DOHH2 (cell line): ENCODE measurements around the gene GINS2.

ENCODE experiments used
- H3F3A ChIP-seq: fragments of 200-600 bp; sonication (generic), shearing (Covaris generic); 2 replicates; pipeline ENCODE4 v1.6.0; 2016; ENCODE audit warnings: antibody characterized with exemption, mild to moderate bottlenecking; ENCODE audit not compliant: control insufficient read depth, insufficient read depth
- H3K27ac ChIP-seq: fragments of 200-600 bp; sonication (generic); 2 replicates; pipeline ENCODE4 v1.5.1; 2014; ENCODE audit warnings: low read depth, mild to moderate bottlenecking, low read length, moderate library complexity
- H3K27me3 ChIP-seq: fragments of 200-600 bp; sonication (generic); 2 replicates; pipeline ENCODE4 v1.6.1; 2014; ENCODE audit warnings: mild to moderate bottlenecking, low read length, mixed read lengths; ENCODE audit not compliant: control insufficient read depth
- H3K36me3 ChIP-seq: fragments of 200-600 bp; sonication (generic); 2 replicates; pipeline ENCODE4 v1.6.1; 2014; ENCODE audit warnings: mild to moderate bottlenecking, low read length, moderate library complexity, mixed read lengths; ENCODE audit not compliant: control insufficient read depth
- H3K4me1 ChIP-seq: fragments of 200-600 bp; sonication (generic); 2 replicates; pipeline ENCODE4 v1.6.1; 2014; ENCODE audit warnings: mild to moderate bottlenecking, low read length, mixed read lengths; ENCODE audit not compliant: control insufficient read depth
- H3K4me2 ChIP-seq: fragments of 200-600 bp; sonication (generic); 2 replicates; pipeline ENCODE4 v1.6.0; 2014; ENCODE audit warnings: mild to moderate bottlenecking, low read length, moderate library complexity
- H3K4me3 ChIP-seq: fragments of 200-600 bp; sonication (generic); 2 replicates; pipeline ENCODE4 v1.5.1; 2014; ENCODE audit warnings: mild to moderate bottlenecking, low read length, mixed read lengths
- H3K79me2 ChIP-seq: fragments of 200-600 bp; sonication (generic); 2 replicates; pipeline ENCODE4 v1.6.1; 2014; ENCODE audit warnings: mild to moderate bottlenecking, low read length, mixed read lengths; ENCODE audit not compliant: control insufficient read depth
- H3K9me2 ChIP-seq: fragments of 200-600 bp; sonication (generic); replicated peaks from 2 replicates; pipeline ENCODE4 v1.6.1; 2014; ENCODE audit warnings: mild to moderate bottlenecking, low read length, mixed read lengths; ENCODE audit not compliant: control insufficient read depth
- H3K9me3 ChIP-seq: fragments of 200-600 bp; sonication (generic); 2 replicates; pipeline ENCODE4 v1.6.1; 2014; ENCODE audit warnings: antibody characterized with exemption, low read length, mixed read lengths; ENCODE audit not compliant: control insufficient read depth, insufficient read depth
- H4K20me1 ChIP-seq: fragments of 200-600 bp; sonication (generic); 2 replicates; pipeline ENCODE4 v1.6.0; 2014; ENCODE audit warnings: low read depth, mild to moderate bottlenecking, antibody characterized with exemption, low read length, moderate library complexity; ENCODE audit not compliant: control insufficient read depth, insufficient read depth
- EZH2phosphoT487 ChIP-seq: fragments of 200-600 bp; sonication (generic); IDR thresholded peaks from 2 replicates; pipeline ENCODE4 v1.6.1; 2017; ENCODE audit warnings: borderline replicate concordance, mild to moderate bottlenecking, antibody characterized with exemption, low read length, moderate library complexity, mixed read lengths
- TF ChIP-seq, protein P1 (sequence below): fragments of 200-600 bp; sonication (generic); IDR thresholded peaks from one replicate; pipeline ENCODE4 v1.5.1; 2014; ENCODE audit warnings: antibody characterized with exemption, mild to moderate bottlenecking, low read depth, low read length; ENCODE audit not compliant: poor library complexity, severe bottlenecking

Gene GINS2

DNA sequence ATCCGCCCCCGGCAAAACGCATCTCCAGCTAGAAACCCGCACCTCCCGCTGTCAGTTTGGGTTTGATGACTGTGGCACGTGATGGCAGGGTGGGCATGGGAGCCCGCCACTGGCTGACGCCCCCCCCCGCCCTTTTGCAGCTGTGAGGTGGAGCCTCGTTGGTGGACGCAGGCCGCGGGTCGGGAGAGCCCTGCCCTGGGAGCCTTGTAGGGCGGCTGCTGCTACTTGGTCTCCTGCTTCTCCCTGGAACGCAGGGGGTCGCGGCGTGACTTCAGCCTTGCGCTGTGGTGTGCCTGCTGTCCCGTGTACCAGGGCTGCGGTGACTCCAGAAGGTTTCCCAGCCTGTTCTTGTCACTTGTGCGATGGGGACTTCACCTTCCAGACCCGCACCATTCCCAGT lies 47.4 kb downstream of the GINS2 start:
- Histone ChIP-seq H3K27me3 (no peaks in the 10 kb centered on the region), H4K20me1 (0 out of 2 replicates have a peak, but pooled peaks cover under 1% of the 10 kb centered on the region), H3K9me2 (no peaks in the 10 kb centered on the region), H3K36me3 (no peaks in the 10 kb centered on the region), H3K27ac (no peak overlapping the region), H3K4me3 (no peak overlapping the region), H3K9me3 (no peaks in the 10 kb centered on the region), H3F3A (no peaks in the 10 kb centered on the region), H3K79me2 (peaks cover 37% of the 10 kb centered on the region), H3K4me2 (no peak overlapping the region), H3K4me1 (no peaks in the 10 kb centered on the region)
- no peak for TF ChIP-seq EZH2phosphoT487
- TF ChIP-seq, protein P1, sequence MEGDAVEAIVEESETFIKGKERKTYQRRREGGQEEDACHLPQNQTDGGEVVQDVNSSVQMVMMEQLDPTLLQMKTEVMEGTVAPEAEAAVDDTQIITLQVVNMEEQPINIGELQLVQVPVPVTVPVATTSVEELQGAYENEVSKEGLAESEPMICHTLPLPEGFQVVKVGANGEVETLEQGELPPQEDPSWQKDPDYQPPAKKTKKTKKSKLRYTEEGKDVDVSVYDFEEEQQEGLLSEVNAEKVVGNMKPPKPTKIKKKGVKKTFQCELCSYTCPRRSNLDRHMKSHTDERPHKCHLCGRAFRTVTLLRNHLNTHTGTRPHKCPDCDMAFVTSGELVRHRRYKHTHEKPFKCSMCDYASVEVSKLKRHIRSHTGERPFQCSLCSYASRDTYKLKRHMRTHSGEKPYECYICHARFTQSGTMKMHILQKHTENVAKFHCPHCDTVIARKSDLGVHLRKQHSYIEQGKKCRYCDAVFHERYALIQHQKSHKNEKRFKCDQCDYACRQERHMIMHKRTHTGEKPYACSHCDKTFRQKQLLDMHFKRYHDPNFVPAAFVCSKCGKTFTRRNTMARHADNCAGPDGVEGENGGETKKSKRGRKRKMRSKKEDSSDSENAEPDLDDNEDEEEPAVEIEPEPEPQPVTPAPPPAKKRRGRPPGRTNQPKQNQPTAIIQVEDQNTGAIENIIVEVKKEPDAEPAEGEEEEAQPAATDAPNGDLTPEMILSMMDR: no peak

DNA sequence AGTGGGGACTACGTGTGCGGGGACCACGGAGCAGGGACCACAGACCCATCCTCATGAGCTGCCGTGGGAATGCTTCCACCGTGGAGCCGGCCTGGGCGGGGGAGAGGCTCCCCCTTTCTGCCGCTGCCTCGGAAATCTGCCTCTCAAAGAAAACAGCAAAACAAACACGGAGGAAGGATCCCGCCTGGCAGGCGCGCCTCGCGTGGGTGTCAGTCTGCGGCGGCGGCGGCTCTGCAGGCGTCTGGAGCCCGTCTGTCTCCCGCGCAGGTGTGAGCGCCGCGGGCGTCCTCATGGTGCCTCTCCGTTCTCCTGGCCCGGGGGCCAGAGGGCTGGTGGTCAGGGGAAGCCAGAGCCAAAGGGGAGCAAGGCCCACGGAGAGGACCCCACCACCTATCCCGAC lies 48.2 kb downstream of the GINS2 start:
- no peaks in the 10 kb centered on the region for H4K20me1 ChIP-seq
- no peaks in the 10 kb centered on the region for H3K36me3 ChIP-seq
- no peaks in the 10 kb centered on the region for H3K4me1 ChIP-seq
- H3K4me3 ChIP-seq: no peak overlapping the region
- H3K27ac ChIP-seq: no peak overlapping the region
- H3F3A ChIP-seq: no peaks in the 10 kb centered on the region
- peaks cover 42% of the 10 kb centered on the region for H3K79me2 ChIP-seq
- no peaks in the 10 kb centered on the region for H3K9me2 ChIP-seq
- H3K4me2 ChIP-seq: no peak overlapping the region
- H3K27me3 ChIP-seq: no peaks in the 10 kb centered on the region
- H3K9me3 ChIP-seq: no peaks in the 10 kb centered on the region
- TF ChIP-seq EZH2phosphoT487: no peak

DNA sequence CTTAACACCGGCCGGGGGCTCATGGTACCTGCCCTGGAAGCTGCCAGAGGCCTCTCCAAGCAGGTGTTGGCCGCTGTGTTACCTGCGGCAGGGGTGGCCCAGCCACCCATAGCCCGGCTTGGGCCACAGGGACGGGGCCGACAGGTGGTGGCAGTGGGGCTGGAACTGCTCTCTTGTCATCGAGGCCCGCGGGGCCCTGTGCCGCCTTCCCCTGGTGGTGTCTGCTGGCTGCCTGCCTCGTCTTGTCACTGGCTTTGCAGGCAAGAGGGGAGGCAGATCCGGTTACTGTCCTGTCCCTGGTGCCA lies 48.5 kb downstream of the GINS2 start:
- H3K79me2 ChIP-seq: peaks cover 46% of the 10 kb centered on the region
- no peaks in the 10 kb centered on the region for H3K27me3 ChIP-seq
- no peaks in the 10 kb centered on the region for H3K9me3 ChIP-seq
- H3K4me3 ChIP-seq: no peak overlapping the region
- no peaks in the 10 kb centered on the region for H3K4me1 ChIP-seq
- no peaks in the 10 kb centered on the region for H3K9me2 ChIP-seq
- no peaks in the 10 kb centered on the region for H3K36me3 ChIP-seq
- no peak overlapping the region for H3K4me2 ChIP-seq
- H4K20me1 ChIP-seq: no peaks in the 10 kb centered on the region
- TF ChIP-seq EZH2phosphoT487: no peak
- TF ChIP-seq, protein P1: no peak
- no peak overlapping the region for H3K27ac ChIP-seq
- H3F3A ChIP-seq: no peaks in the 10 kb centered on the region

DNA sequence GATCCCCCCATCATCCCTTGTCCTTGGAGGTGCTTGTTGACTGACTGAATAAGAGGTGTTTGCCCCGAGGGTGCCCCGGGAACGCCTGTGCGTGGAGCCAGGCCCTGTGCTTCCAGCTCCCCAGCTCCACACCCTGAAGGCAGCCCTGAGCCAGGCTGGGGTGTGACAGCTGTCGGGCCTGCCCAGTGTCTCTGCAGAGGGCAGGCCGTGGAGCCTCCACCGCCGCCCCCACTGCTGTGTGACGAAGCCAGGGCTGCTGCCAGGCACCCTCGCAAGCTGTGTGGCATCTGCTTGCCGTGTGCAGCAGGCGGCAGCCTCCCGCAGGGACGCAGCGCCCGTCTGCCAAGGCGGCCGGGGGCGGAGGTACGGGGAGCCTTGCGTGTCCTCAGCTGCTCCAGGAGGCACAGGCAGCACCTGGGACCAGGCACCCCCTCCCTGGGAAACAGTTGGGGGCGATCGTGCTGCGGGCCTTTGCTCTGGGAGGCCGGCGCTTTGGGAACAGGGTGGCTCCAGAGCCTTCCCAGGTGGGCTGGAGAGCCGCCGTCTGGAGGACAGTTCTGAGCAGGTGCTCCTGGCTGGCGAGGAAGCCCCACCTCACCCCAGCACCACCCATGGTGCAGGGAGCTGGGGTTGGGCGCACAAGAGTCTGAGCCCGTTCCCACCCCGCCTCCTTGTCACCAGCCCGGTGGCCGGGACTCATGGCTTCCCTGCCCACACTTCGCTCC lies 49.1 kb downstream of the GINS2 start:
- Histone ChIP-seq H3K9me2 (no peaks in the 10 kb centered on the region), H3K27ac (no peak overlapping the region), H3K36me3 (no peaks in the 10 kb centered on the region), H3K79me2 (peaks cover 50% of the 10 kb centered on the region), H3K9me3 (no peaks in the 10 kb centered on the region), H3K27me3 (no peaks in the 10 kb centered on the region), H3K4me1 (no peaks in the 10 kb centered on the region), H3K4me3 (no peak overlapping the region), H3K4me2 (no peak overlapping the region), H4K20me1 (no peaks in the 10 kb centered on the region), H3F3A (no peaks in the 10 kb centered on the region)
- TF ChIP-seq, protein P1: no peak
- no peak for TF ChIP-seq EZH2phosphoT487
